Renal cortex interstitium (tissue), 3 donors: Measurements from ENCODE around the gene C2orf80. TPM values are rescaled to one million over a fixed set of nuclear protein-coding genes. Genes with fewer than 3 reads are reported as not detected.

ENCODE experiments used
- polyA plus RNA-seq, 3 donors: library from polyadenylated mRNA; unstranded; fragments of 120-200 nt; gene quantifications; one replicate each; pipeline ENCODE4 v1.2.1, GENCODE V29; 2013; ENCODE audit not compliant: insufficient read length in 3 of 3

C2orf80 gene
- polyA plus RNA-seq, 3 donors = 0.23 to 0.32 (median 0.25) TPM

Other genes with a start within 250 kb of the C2orf80 start
- 10 to 100 TPM; 12.4 to 15.3 (median 13.9) TPM for gene PLEKHM3, start 164.5 kb downstream of the C2orf80 start, polyA plus RNA-seq
- under 1 TPM in 2 of 3 donors, not detected in 1; 0.31 to 0.59 TPM for gene CRYGD, start 65.5 kb downstream of the C2orf80 start, polyA plus RNA-seq
- not detected for gene CRYGC, start 60.2 kb downstream of the C2orf80 start, polyA plus RNA-seq
- gene CRYGB, start 43.9 kb downstream of the C2orf80 start, polyA plus RNA-seq = not detected
- not detected for gene CRYGA, start 26.4 kb downstream of the C2orf80 start, polyA plus RNA-seq
- 100 to 1,000 TPM in 1 of 3 donors, 10 to 100 TPM in 2; 84.5 to 107 (median 94.1) TPM for gene IDH1, start 65.0 kb upstream of the C2orf80 start, polyA plus RNA-seq
- 10 to 100 TPM; 24.1 to 28.1 (median 27.4) TPM for gene PIKFYVE, start 76.2 kb upstream of the C2orf80 start, polyA plus RNA-seq
- gene PTH2R, start 216.8 kb upstream of the C2orf80 start, polyA plus RNA-seq = 10 to 100 TPM; 30.7 to 55.1 (median 54.9) TPM